ENCODE measurements around the gene HMGB3.
A peak's percentile ranks its signal among the peaks of the same experiment; 100 is the strongest.
"Not testable (repeated sequence)": the region's sequence is repeated elsewhere in the genome, so short reads cannot be mapped to it uniquely, and the experiment has no call there.

HMGB3 gene

GRCh38 chrX:150982788-150983520, at the start of gene HMGB3:
TSS of gene HMGB3 (plus strand) at chrX:150983335. CDS start at chrX:150985600, 2,265 bp downstream.
- peak; percentile 89 for DNase-seq

- DNase-seq: no peak
These were observed 49.2 kb upstream of the HMGB3 start for GRCh38 chrX:150933945-150934350.

- no peak for DNase-seq
These were observed 48.7 kb upstream of the HMGB3 start for GRCh38 chrX:150934453-150934852.

GRCh38 chrX:150935467-150935866, 47.7 kb upstream of the HMGB3 start:
- DNase-seq: no peak

DNA sequence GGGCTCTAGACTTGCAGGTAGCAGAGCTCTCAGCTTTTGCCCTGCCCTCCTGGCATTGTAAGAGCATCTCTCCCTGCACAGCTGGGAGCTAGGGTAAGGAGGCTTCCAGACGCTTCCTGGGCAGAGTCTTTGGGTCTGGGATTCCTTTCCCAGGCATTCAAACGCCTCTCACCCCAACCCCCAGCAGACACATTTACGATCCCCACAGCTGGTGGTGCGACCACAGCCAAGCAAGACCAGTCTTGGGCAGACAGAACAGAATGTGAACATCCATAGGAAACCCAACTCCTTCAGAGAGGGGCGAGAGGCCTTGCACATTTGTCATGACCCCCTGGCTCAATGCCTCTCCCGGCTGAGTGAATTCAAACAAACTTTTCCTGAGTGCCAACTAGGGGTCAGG, 46.6 kb upstream of the HMGB3 start:
- DNase-seq: no peak

GRCh38 chrX:150940844-150941495, 42.2 kb upstream of the HMGB3 start:
- DNase-seq: no peak

GRCh38 chrX:150941580-150941979, 41.6 kb upstream of the HMGB3 start:
- DNase-seq: no peak

DNA sequence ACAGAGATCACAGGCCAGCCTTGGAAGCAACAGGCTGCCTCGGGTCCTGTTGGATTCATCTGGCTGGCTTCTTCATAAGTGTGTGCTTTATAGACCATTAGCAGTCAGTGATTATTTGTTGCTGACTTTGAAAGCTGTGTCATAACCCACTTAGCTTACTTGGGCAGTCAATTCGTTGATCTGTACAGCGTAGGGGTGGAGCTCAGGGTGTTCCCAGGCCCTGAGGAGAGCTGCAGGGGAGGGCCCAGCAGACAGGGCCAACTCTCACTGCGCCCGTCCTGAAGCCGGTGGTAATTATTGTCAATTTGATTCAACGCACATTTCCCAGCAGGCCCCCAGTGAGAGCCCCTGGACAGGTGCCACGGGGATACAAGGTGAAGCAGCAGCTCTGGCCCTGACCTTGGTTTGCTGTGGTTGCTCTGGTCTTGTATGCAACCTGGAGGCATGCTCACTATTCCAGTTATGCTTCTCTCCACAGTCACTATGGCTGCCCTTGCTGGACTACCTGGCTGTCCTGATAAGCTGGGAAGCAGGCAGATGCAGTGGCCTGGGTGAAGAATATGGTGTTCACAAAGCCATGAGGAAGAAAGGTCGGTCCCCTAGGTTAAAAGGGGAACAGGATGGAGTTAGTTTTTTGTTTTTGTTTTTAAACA, 40.1 kb upstream of the HMGB3 start:
- no peak for DNase-seq

DNA sequence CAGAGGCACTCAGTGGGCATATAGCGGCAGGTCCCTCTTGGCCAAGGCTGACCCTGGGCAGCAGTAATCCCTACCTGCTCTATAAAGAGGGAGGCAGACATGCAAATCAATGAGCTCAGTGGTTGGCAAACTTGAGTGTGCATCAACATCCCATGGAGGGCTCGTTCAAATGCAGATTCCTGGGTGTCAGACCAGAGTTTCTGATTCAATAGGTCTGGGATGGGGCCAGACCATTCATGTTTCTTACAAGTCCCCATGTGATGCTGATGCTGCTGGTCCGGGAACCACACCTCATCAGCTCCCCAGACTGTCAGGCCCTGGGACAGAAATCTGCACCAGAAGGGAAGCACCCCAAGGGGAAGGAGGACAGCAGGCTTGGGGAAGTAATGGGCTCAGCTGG, 38.9 kb upstream of the HMGB3 start:
- DNase-seq: no peak

DNA sequence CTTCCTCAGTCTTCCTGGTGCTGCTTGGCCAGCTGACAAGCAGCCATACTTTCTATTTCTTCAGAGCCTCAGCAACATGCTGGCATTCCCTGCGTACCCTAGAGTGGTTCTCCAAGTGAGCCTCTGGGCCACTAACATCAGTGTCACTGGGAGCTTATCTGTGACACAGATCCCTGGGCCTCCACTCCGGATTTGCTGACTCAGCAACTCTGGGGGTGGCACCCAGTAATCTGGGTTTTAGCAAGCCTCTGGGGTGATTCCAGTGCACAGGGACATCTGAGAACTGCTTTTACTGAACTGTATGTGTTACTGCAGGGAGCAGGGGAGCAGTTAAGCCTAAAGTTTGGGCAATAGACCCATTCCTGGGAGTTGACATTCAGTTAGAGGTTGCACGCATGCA, 28.2 kb upstream of the HMGB3 start:
- DNase-seq: no peak

DNA sequence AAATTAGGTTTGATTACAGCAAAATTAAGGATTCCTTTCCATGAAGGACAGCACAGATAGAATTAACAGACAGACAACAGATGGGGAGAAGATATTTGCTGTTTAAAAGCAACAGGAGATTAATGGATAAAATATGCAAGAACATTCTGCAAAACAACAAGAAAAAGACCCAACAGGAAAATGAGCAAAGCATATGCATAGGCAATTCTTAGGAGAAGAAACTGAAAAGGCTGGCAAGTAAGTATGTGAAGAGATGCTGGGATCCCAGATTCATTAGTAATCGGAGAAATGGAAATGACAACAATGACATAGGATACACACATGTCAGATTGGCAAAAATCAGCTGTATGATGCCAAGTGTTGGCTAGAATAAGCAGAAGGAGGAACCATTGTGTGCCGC, 27.5 kb upstream of the HMGB3 start:
- no peak for DNase-seq

DNA sequence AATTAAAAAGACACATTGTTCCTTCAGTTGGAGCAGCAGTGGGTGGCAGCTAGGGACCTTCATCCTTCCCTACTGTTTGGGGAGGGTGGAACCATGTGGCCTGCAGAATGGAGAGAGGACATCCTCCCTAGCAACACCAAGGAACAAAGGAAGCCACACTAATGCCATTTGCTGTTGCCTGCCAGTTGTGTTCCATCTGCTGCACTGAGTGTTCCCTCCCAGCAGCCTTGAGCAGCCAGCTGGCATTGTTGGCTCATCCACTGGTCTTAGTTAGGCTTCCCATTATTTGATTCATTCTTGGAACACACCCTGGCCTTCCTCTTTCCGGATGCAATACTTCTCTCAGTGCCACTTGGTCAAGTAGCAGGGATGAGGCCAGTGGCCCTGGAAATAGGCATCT, 25.0 kb upstream of the HMGB3 start:
- DNase-seq: no peak

GRCh38 chrX:150959557-150959956, 23.6 kb upstream of the HMGB3 start:
- no peak for DNase-seq

DNA sequence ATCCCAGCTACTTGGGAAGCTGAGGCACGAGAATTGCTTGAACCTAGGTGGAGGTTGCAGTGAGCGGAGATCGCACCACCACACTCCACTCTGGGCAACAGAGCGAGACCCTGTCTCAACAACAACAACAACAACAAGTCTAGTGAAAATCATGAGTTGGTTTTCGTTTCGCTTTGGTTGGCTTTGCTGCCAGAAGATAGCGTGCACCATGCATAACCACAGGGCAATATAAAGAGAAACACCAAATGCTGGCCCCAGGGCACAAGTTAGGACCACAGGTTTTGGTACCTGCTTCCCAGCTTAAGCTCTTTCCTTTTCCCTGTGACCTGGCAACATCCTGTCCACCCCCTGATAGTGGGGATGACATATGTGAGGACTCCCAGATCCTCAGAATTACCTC, 21.5 kb upstream of the HMGB3 start:
- DNase-seq: no peak

DNA sequence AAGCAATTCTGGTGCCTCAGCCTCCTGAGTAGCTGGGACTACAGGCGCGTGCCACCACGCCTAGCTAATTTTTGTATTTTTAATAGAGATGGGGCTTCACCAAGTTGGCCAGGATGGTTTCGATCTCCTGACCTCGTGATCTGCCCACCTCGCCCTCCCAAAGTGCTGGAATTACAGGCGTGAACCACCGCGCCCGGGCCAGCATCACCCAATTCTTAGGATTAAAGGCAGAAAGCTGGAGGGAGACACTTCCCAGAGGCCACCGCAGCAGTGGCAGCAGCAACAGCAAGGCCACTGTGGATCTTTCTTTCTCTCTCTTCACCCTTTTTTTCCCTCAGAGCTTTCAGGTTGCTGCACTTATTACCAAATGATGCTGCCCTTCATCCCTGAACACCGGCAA, 18.7 kb upstream of the HMGB3 start:
- not testable (repeated sequence) for DNase-seq

GRCh38 chrX:150966235-150966634, 16.9 kb upstream of the HMGB3 start:
- DNase-seq: no peak

GRCh38 chrX:150966742-150967141, 16.4 kb upstream of the HMGB3 start:
- no peak for DNase-seq

- no peak for DNase-seq
These were observed 15.3 kb upstream of the HMGB3 start for GRCh38 chrX:150967786-150968185.

DNA sequence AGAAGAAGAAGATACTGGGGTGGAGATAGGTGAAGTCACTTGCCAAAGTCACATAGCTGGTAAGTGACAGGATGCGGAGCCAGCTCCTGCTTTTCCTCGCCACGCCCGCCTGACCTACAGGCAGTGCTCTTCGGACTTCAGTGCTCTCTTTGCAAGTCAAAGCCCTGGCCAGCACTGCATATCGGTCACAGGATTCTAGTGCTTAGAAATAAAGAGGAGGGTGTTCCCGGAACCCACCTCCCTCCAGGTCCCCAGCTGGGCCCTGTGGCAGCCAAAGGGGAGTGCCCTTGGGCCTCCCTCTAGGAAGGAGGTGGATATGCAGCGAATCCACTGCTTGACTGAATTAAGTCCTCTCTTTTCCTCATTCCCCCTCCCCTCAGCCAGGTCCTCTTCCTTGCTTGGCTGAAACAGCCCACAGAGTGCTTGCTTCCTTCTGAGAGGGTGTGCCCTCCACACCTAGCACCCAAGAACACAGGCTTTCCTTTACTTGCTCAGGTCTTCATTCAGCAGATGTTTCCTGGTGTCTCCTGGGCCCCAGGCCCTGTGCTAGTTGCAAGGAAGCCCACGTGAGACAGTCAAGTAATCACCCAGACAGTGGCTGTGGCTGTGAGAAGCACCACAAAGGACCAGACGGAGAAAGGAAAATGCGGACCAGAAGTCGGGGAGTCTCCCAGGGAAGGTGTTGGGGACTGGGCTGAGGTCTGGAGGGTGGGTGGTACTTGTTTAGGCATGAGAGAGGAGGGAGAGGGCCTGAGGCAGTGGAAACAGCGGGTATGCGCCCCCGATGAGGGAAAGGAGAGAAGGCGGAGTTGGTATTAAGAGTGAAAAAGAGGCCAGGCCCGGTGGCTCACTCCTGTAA, 14.0 kb upstream of the HMGB3 start:
- DNase-seq: no peak

GRCh38 chrX:150972450-150972849, 10.7 kb upstream of the HMGB3 start:
- no peak for DNase-seq

DNA sequence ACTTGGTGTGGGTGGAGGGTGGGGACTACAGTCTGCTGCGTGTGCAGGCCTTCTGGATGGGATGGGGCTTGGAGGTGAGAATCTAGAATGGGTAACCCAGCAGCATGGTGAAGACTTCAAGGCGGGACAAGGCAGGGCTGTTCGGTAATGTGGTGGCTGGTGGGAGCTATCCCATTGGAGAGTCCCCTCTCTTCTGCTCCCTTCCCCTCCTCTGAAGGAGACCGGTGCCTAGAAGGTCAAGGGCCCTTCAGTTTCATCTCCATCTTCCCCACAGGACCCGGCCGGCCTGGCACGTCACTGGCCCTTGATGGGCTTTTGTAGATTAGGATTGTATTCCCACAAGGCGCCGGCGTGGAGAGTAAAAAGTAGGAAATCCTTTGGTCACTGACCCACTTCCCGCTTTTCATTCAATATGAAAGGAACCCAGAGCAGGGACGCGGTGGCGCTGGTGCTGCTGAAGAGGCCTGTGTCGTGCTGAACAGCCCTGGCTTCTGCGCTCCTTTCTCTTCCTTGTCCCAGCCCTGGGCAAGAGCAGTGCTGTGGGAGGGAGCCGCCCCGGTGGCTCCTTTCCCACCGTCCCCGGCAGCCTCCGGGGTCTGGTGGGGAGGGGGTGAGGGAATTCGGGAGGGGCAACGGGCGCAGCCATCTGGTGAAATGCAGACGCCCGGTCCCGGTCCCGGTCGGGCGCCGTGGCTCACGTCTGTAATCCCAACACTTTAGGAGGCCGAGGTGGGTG, 7.3 kb upstream of the HMGB3 start:
- no peak for DNase-seq

DNA sequence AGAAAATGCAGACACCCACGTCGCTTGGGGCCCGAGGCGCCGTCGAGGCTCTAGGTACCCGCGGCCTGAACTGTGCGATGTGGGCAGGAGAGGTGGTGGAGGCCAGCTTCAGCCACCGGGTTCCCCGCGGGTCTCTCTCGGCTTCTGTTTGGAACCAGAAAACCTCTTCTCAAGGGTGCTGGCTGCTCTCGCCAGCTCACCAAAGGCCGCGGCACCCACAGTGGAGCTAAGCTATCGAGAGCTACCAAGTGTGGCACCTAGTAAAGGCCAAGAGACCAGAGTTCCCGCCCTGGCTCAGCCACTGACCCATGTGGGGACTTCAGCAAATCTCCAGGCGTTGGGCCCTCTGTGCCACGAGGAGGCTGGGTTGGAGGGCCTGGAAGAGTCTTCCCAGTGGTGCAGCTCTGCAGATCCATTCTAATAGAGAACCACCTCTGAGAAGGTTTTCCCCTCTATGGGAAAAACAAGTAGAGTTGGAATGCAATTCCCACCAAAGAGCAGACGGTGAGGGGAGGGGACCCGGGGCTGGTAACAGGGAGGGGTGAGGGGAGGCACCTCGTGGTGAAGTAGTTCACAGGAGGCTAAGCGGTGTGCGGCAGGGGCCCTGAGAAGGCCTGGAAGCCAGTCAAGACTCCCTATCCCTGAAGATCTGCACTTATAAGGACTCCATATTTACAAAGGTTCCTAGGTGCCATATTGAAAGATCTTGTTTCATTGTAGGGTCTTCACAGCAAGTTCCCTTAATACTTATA, 5.5 kb upstream of the HMGB3 start:
- DNase-seq: no peak

All from MV-4-11 (cell line).